H1 (cell line): ENCODE data around the gene NR1H2. TPM values are rescaled to one million over a fixed set of nuclear protein-coding genes. Genes with fewer than 3 reads are reported as not detected.

Experiments used
- CTCF ChIA-PET: fragments of 300-600 bp; sonication (Branson Sonifier 250); formaldehyde crosslinking; loops from one replicate; lab custom pipeline; 2021; ENCODE audit not compliant: partially characterized antibody; lab: Charles Lee
- POLR2A ChIA-PET: fragments of 300-600 bp; sonication (Branson Sonifier 250); formaldehyde crosslinking; loops from one replicate; lab custom pipeline; 2021; ENCODE audit warnings: inconsistent platforms; ENCODE audit not compliant: partially characterized antibody; lab: Charles Lee
- DNase-seq, 2 experiments: peaks; one replicate each; pipeline versions ENCODE4 v3.0.0 to v3.0.0-alpha.2; 2010 to 2022; ENCODE audit warnings: low spot score in 2 of 2, low read depth in 1 of 2, mixed read lengths in 1 of 2
- FAIRE-seq: peaks from 2 replicates; lab custom pipeline; 2011; peaks lifted over from hg19 to GRCh38; lab: Jason Lieb, UNC
- H2AFZ ChIP-seq: 2 replicates; pipeline ENCODE4 v1.8.1; 2012; ENCODE audit warnings: low read length, inconsistent platforms
- H2AK5ac ChIP-seq: 2 replicates; pipeline ENCODE4 v1.6.1; 2013; ENCODE audit warnings: low read depth, low read length
- H2BK120ac ChIP-seq: replicated peaks from 2 replicates; pipeline ENCODE3; 2013; ENCODE audit warnings: low read depth, low read length, inconsistent platforms
- H2BK12ac ChIP-seq: 2 replicates; pipeline ENCODE4 v1.6.1; 2013; ENCODE audit warnings: low read depth, low read length
- H2BK15ac ChIP-seq: 2 replicates; pipeline ENCODE4 v1.6.1; 2013; ENCODE audit warnings: low read length
- H2BK20ac ChIP-seq: 2 replicates; pipeline ENCODE4 v1.6.1; 2013; ENCODE audit warnings: low read length
- H2BK5ac ChIP-seq: 2 replicates; pipeline ENCODE4 v1.6.1; 2013; ENCODE audit warnings: low read depth, low read length
- H3K14ac ChIP-seq: 2 replicates; pipeline ENCODE4 v1.6.1; 2013; ENCODE audit warnings: inconsistent platforms; ENCODE audit not compliant: insufficient read length
- H3K18ac ChIP-seq: 2 replicates; pipeline ENCODE4 v1.6.1; 2013; ENCODE audit warnings: low read length; ENCODE audit errors: extremely low read depth
- H3K23ac ChIP-seq: 2 replicates; pipeline ENCODE4 v1.6.1; 2013; ENCODE audit warnings: inconsistent platforms; ENCODE audit not compliant: insufficient read length
- H3K23me2 ChIP-seq: 2 replicates; pipeline ENCODE4 v1.6.1; 2013; ENCODE audit warnings: low read depth, low read length
- H3K27ac ChIP-seq: 2 replicates; pipeline ENCODE4 v1.6.1; 2011; ENCODE audit warnings: low read depth, low read length, inconsistent platforms
- H3K27me3 ChIP-seq, 4 experiments: replicated peaks in 1 of 4; 1 replicate in 1 of 4; 2 replicates in 3 of 4; pipeline versions ENCODE4 v1.6.1 to v1.8.1; 2011 to 2013; ENCODE audit warnings: low read length in 3 of 4, mild to moderate bottlenecking in 3 of 4, inconsistent platforms in 2 of 4, mixed read lengths in 2 of 4, moderate library complexity in 1 of 4; ENCODE audit not compliant: control insufficient read depth in 3 of 4, insufficient read depth in 3 of 4; ENCODE audit errors: extremely low read depth in 1 of 4
- H3K36me3 ChIP-seq, 4 experiments: 2 replicates each; pipeline versions ENCODE4 v1.6.1 to v1.8.1; 2011 to 2013; ENCODE audit warnings: mild to moderate bottlenecking in 4 of 4, low read length in 3 of 4, moderate library complexity in 2 of 4, control low read depth in 1 of 4, inconsistent platforms in 1 of 4; ENCODE audit not compliant: insufficient read depth in 4 of 4, control insufficient read depth in 2 of 4
- H3K4ac ChIP-seq: replicated peaks from 2 replicates; pipeline ENCODE3; 2013; ENCODE audit warnings: low read length, low read depth, mixed read lengths, inconsistent platforms; ENCODE audit not compliant: insufficient read length
- H3K4me1 ChIP-seq, 4 experiments: replicated peaks in 1 of 4; 1 replicate in 1 of 4; 2 replicates in 3 of 4; pipeline versions ENCODE4 v1.6.1 to v1.8.1; 2011 to 2013; ENCODE audit warnings: low read length in 3 of 4, inconsistent platforms in 2 of 4, mixed read lengths in 1 of 4; ENCODE audit not compliant: insufficient read depth in 4 of 4, control insufficient read depth in 3 of 4
- H3K4me2 ChIP-seq, 2 experiments: 2 replicates each; pipeline versions ENCODE4 v1.6.1 to v1.8.1; 2011 to 2013; ENCODE audit warnings: low read depth in 2 of 2, low read length in 2 of 2, control low read depth in 1 of 2, inconsistent platforms in 1 of 2, mild to moderate bottlenecking in 1 of 2; ENCODE audit not compliant: insufficient read depth in 1 of 2
- H3K4me3 ChIP-seq, 4 experiments: fragments of 200-600, 300-600 bp in 1 of 4; sonication (generic), shearing (Covaris generic), sonication (Bioruptor Twin) in 1 of 4; 2 replicates each; pipeline versions ENCODE4 v1.5.1 to v1.8.1; 2011 to 2016; ENCODE audit warnings: low read length in 4 of 4, low read depth in 3 of 4, control low read depth in 2 of 4, inconsistent platforms in 2 of 4, mild to moderate bottlenecking in 2 of 4, mixed read lengths in 1 of 4, moderate library complexity in 1 of 4; ENCODE audit not compliant: insufficient read depth in 2 of 4; ENCODE audit errors: extremely low read depth in 1 of 4
- H3K56ac ChIP-seq: replicated peaks from 2 replicates; pipeline ENCODE3; 2013; ENCODE audit warnings: low read depth, mild to moderate bottlenecking, mixed read lengths, low read length, inconsistent platforms; ENCODE audit not compliant: insufficient read length
- H3K79me1 ChIP-seq: 2 replicates; pipeline ENCODE4 v1.6.1; 2013; ENCODE audit warnings: low read depth, low read length, control low read depth
- H3K79me2 ChIP-seq, 2 experiments: 2 replicates each; pipeline versions ENCODE4 v1.6.1 to v1.8.1; 2012 to 2013; ENCODE audit warnings: low read length in 2 of 2, mild to moderate bottlenecking in 2 of 2, inconsistent platforms in 1 of 2; ENCODE audit not compliant: insufficient read depth in 2 of 2, control insufficient read depth in 1 of 2
- H3K9ac ChIP-seq, 4 experiments: replicated peaks in 1 of 4; 1 replicate in 1 of 4; 2 replicates in 3 of 4; pipeline versions ENCODE4 v1.6.1 to v1.8.1; 2011 to 2013; ENCODE audit warnings: low read depth in 3 of 4, low read length in 3 of 4, control low read depth in 2 of 4, mild to moderate bottlenecking in 2 of 4, moderate library complexity in 2 of 4, inconsistent platforms in 1 of 4; ENCODE audit errors: extremely low read depth in 1 of 4
- H3K9me3 ChIP-seq, 2 experiments: 2 replicates each; pipeline versions ENCODE4 v1.6.1 to v1.8.1; 2012 to 2013; ENCODE audit warnings: mild to moderate bottlenecking in 2 of 2, moderate library complexity in 2 of 2, control low read depth in 1 of 2, inconsistent platforms in 1 of 2, low read depth in 1 of 2, low read length in 1 of 2, mixed read lengths in 1 of 2; ENCODE audit not compliant: insufficient read depth in 2 of 2
- H4K20me1 ChIP-seq, 2 experiments: replicated peaks in 1 of 2; 2 replicates each; pipeline versions ENCODE3 to v1.8.1; 2011 to 2013; ENCODE audit warnings: inconsistent platforms in 2 of 2, low read length in 2 of 2, mild to moderate bottlenecking in 1 of 2; ENCODE audit not compliant: insufficient read depth in 2 of 2, control insufficient read depth in 1 of 2
- H4K5ac ChIP-seq: 2 replicates; pipeline ENCODE4 v1.6.1; 2013; ENCODE audit warnings: low read length, low read depth, mixed read lengths, inconsistent platforms; ENCODE audit not compliant: insufficient read length
- H4K8ac ChIP-seq: 2 replicates; pipeline ENCODE4 v1.8.0; 2013; ENCODE audit warnings: mild to moderate bottlenecking, moderate library complexity, low read length, inconsistent platforms; ENCODE audit not compliant: insufficient read depth; ENCODE audit errors: extremely low read depth
- H4K91ac ChIP-seq: replicated peaks from 2 replicates; pipeline ENCODE3; 2013; ENCODE audit warnings: low read length, mixed read lengths, inconsistent platforms; ENCODE audit not compliant: insufficient read length
- BCL11A ChIP-seq, 2 experiments: IDR thresholded peaks; one replicate each; pipeline ENCODE4 v1.6.1; 2011; ENCODE audit warnings: low read depth in 2 of 2, low read length in 2 of 2, mild to moderate bottlenecking in 2 of 2
- RNF2 ChIP-seq: fragments of 200-900, 300-1000 bp; sonication (generic); IDR thresholded peaks from 2 replicates; pipeline ENCODE4 v1.7.1; 2016; ENCODE audit warnings: borderline replicate concordance, low read depth, mild to moderate bottlenecking, antibody characterized with exemption, low read length; ENCODE audit not compliant: poor library complexity, severe bottlenecking; ENCODE audit errors: missing control alignments
- SP1 ChIP-seq: IDR thresholded peaks from 2 replicates; pipeline ENCODE4 v1.6.1; 2011; ENCODE audit warnings: low read depth, low read length
- SP4 ChIP-seq: IDR thresholded peaks from 2 replicates; pipeline ENCODE4 v1.6.1; 2012; ENCODE audit warnings: low read length, inconsistent platforms
- WGBS, 2 experiments: shearing (Covaris generic) in 1 of 2; methylation state at CpG; one replicate each; pipeline versions ENCODE4 v1.1.6 to v1.1.7; 2013 to 2015; ENCODE audit warnings: low lambda C conversion rate in 2 of 2, mixed read lengths in 2 of 2, inconsistent platforms in 1 of 2, low coverage in 1 of 2, missing lambda C conversion rate in 1 of 2; ENCODE audit not compliant: insufficient replicate concordance in 2 of 2, insufficient coverage in 1 of 2, insufficient read length in 1 of 2; ENCODE audit errors: extremely low coverage in 1 of 2, missing lambda C conversion rate in 1 of 2; 5-methylcytosine and 5-hydroxymethylcytosine counted together
- polyA plus RNA-seq, 7 experiments: library from polyadenylated mRNA; depleted of rRNA in 3 of 7; stranded (reverse) in 5 of 7; unstranded in 2 of 7; fragments of >200 nt in 5 of 7; fragments of 200-250 nt in 2 of 7; gene quantifications; 1 replicate in 5 of 7; 2 replicates in 1 of 7; 4 replicates in 1 of 7; pipeline versions ENCODE4 v1.2.1 to v1.2.3, GENCODE V29; 2011 to 2013; ENCODE audit warnings: missing spikeins in 2 of 7, mixed read lengths in 2 of 7
- total RNA-seq: library from RNA; stranded (reverse); fragmentation: NEBNext Ultra II Directional; extraction: Animal tissue kit (Norgen Biotek cat#: 25700); gene quantifications from 2 replicates; pipeline ENCODE4 v1.2.1, GENCODE V29; 2021
- TF ChIP-seq, protein P1 (sequence below): IDR thresholded peaks from 2 replicates; pipeline ENCODE4 v1.6.1; 2012; ENCODE audit warnings: inconsistent platforms

NR1H2 gene
- total and polyA plus RNA-seq, 2 of the 8 experiments (the other 6 are each of a cell fraction or from before 2014, with no cell fraction given) = 40.3 to 47.5 TPM

DNA sequence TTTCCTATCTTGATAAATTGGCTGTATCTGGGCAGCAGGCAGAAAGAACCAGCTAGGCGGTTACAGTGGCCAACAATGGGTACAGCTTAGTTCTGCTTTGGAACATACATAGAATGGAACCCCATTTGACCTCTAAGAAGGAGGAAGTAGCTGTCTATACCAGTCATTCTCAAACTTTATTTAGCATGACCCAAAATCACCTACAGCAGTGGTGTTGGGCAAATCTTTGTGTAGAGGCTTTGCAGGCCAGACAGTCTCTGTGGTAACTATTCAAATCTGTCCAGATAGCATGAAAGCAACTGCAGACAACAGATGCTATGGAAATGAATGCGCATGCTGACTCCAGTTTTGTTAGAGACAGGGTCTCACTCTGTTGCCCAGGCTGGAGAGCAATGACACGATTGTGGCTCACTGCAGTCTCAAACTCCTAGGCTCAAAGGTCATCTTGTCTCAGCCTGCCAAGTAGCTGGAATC lies 35.1 kb upstream of the NR1H2 start:
- Histone ChIP-seq H3K79me1 (no peaks in the 10 kb centered on the region), H2BK20ac (no peak overlapping the region), H3K36me3 (0 out of 8 replicates have a peak, but pooled peaks cover 0 to 4% (median 2%) of the 10 kb centered on the region in 4 experiments), H3K4me2 (no peak overlapping the region), H3K9me3 (no peaks in the 10 kb centered on the region), H4K91ac (no peak overlapping the region), H2AFZ (no peak overlapping the region), H3K14ac (no peak overlapping the region), H2AK5ac (no peak overlapping the region), H3K27ac (no peak overlapping the region), H4K5ac (no peak overlapping the region), H3K18ac (no peak overlapping the region), H3K9ac (no peak overlapping the region), H3K79me2 (no peaks in the 10 kb centered on the region), H4K8ac (no peak overlapping the region), H2BK15ac (no peak overlapping the region), H2BK120ac (no peak overlapping the region), H3K27me3 (no peaks in the 10 kb centered on the region), H2BK5ac (no peak overlapping the region), H3K4ac (no peak overlapping the region), H3K56ac (no peak overlapping the region), H3K4me3 (no peak overlapping the region), H4K20me1 (no peaks in the 10 kb centered on the region), H2BK12ac (no peak overlapping the region), H3K4me1 (no peaks in the 10 kb centered on the region), H3K23ac (no peak overlapping the region), H3K23me2 (no peaks in the 10 kb centered on the region)
- 95% methylated on average over 3 of the region's 3 CpGs; no CpG with 5 or more reads in 1 of the 2 experiments for WGBS, 2 experiments
- no peak for DNase-seq
- FAIRE-seq = no peak
- ChIA-PET CTCF (interaction anchor here (0.8 to 1.7 kb wide), 5 partner anchors 9 to 125 kb away, joined by 3 to 6 read pairs (median 3); no protein-coding TSS in a partner anchor), POLR2A (interaction anchor here (2.3 kb wide), 1 partner anchor 8 kb away, joined by 12 read pairs; no protein-coding TSS in a partner anchor)
- TF ChIP-seq SP4 = no peak
- no peak for TF ChIP-seq SP1
- TF ChIP-seq, protein P1, sequence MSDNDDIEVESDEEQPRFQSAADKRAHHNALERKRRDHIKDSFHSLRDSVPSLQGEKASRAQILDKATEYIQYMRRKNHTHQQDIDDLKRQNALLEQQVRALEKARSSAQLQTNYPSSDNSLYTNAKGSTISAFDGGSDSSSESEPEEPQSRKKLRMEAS = no peak
- no peak for TF ChIP-seq BCL11A (IDR thresholded peaks at IDR 0.05; ENCODE audit: low read depth in 2 of 2, low read length in 2 of 2)
- no peak for TF ChIP-seq RNF2
